Limb (tissue), 2 donors: ENCODE results near the gene LRCH3.
"Not testable (repeated sequence)": the region's sequence is repeated elsewhere in the genome, so short reads cannot be mapped to it uniquely, and the experiment has no call there.

Experiments used
- DNase-seq, 2 donors: peaks; one replicate each; pipeline ENCODE4 v3.0.0-alpha.2; 2016; ENCODE audit errors: extremely low spot score in 2 of 2

LRCH3 gene

DNA sequence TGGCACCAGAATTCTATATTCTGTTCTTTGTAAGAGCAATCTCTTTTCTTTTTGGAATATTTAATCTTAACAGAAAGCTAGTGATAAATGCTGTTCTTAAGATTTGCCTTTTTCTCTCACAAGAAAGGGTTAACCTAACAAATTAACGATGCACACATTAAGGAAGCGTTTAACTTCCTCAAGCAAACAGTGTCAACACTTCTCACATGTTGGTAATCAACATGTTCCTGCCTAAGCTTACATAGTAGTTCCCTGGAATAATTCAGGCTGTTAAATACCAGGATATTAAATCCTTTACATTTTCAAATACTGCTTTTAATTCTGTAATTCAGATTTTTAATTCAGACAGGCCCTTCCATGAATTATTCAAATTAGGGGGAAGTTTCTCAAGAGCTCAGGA, 91.5 kb downstream of the LRCH3 start:
- no peak for DNase-seq

GRCh38 chr3:197883541-197883940, 92.5 kb downstream of the LRCH3 start:
- no peak for DNase-seq

DNA sequence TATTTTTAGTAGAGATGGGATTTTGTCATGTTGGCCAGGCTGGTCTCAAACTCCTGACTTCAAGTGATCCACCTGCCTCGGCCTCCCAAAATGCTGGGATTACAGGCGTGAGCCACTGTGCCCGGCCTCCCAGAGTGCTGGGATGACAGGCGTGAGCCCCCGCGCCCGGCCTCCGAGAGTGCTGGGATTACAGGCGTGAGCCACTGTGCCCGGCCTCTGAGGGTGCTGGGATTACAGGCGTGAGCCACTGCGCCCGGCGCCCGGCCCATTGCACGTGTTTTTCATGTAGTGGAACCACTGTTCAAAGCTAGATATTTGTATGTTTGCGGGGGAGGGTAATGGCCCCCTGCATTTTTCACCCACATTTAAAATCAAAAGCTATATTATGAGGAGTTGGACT, 93.3 kb downstream of the LRCH3 start:
- not testable (repeated sequence) for DNase-seq

- not testable (repeated sequence) for DNase-seq
These were observed 95.0 kb downstream of the LRCH3 start for GRCh38 chr3:197886052-197886451.

DNA sequence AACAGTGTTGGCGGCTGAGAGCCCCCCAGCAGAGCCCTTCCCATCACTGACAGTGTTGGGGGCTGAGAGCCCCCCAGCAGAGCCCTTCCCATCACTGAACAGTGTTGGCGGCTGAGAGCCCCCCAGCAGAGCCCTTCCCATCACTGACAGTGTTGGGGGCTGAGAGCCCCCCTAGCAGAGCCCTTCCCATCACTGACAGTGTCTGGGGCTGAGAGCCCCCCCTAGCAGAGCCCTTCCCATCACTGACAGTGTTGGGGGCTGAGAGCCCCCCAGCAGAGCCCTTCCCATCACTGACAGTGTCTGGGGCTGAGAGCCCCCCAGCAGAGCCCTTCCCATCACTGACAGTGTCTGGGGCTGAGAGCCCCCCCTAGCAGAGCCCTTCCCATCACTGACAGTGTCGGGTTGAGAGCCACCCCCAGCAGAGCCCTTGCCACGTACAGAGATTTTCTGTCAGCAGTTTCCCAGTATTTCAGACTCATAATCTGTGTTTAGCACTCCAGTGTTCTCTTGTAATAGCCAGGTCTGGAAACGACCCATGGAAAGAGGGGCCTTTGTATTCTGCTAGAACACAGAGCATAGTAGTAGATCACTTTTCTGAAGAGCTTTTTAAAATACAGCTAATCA, 96.5 kb downstream of the LRCH3 start:
- DNase-seq: not testable (repeated sequence)

DNA sequence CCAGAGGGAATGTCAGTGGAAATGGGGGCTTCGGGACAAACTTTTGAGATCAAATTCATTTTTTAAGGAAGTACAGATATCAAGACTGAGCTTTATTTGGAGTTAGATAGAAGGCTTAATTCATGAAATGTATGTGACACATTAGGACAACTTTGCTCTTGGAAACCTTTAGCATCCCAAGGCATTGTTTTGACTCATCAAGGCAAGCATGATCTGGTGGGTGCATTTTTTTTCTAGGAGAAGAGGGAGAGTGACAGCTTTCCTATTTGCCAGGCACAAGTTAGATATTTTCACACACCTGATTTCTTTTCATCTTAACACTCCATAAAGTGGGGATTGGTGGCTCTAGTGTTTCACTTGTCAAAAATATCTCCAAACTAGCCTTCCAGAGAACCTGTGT, 97.5 kb downstream of the LRCH3 start:
- DNase-seq: no peak

DNA sequence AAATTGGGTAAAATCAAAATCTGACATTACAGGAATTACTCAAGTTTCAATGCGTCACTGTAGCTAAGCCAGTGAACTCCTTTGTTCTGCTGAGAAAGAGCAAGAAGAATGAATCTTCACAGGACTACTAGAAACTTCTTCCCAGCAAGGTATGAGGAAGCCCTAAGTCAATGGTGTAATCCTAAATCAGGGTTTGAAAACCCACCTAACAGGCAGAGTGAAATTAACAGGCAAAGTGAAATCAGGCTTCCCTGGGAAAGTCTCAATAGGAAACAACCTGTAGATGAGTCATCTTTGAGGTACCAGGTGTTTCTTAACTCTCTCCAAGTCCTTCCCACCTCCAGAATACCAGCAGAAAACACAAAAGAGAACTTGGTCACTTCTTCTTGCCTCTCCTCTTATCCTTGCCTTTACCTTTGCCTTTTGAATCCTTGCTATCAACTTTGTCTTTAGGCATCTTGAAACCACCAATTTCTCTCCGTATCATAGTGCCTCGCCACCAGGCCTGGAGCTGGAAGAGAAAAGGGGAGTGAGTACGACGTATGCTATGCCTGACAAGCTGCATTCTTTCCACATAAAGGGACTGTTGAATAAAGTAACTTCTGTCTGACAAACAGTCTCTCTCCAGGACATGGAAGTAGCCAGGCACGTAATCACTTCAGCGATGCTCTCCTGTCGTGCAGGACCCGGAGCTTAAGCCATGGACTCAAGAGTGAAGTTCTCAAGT, 98.3 kb downstream of the LRCH3 start:
- DNase-seq: no peak

- no peak for DNase-seq
These were observed 99.6 kb downstream of the LRCH3 start for GRCh38 chr3:197890693-197891092.

DNA sequence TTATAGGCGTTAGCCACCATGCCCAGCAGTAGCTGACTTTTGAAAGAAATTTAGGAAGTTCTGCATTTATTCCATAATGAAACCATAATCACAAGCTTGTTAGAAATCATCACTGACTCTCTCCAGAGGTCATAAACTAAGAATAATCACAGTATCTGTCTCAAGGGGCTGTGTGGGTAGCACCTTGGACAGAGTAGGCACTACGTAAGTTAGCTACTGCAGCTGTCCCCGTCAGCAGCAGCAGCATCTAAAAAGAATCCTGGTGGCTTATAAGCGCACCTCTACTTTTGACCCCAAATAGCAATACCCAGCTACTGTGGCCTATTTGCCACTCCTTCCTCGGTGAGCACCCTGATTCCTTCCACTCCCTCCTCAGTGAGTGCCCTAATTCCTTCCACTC, 101.1 kb downstream of the LRCH3 start:
- no peak for DNase-seq

DNA sequence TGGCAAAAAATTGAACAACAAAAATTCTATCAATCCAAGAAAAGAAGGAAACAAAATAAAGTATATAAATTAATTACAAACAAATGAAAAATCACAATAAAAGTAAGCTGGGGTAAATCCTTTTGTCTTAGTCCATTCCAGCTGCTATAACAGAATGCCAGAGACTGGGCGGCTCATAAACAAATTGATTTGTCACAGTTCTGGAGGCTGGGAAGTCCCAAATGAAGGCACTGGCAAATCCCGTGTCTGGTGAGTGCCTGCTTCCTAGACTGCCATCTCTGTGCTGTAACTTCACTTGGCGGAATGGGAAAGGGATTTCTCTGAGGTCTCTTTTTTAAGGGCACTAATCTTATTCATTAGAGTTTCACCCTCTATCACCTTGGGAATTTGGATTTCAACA, 105.4 kb downstream of the LRCH3 start:
- DNase-seq: no peak

DNA sequence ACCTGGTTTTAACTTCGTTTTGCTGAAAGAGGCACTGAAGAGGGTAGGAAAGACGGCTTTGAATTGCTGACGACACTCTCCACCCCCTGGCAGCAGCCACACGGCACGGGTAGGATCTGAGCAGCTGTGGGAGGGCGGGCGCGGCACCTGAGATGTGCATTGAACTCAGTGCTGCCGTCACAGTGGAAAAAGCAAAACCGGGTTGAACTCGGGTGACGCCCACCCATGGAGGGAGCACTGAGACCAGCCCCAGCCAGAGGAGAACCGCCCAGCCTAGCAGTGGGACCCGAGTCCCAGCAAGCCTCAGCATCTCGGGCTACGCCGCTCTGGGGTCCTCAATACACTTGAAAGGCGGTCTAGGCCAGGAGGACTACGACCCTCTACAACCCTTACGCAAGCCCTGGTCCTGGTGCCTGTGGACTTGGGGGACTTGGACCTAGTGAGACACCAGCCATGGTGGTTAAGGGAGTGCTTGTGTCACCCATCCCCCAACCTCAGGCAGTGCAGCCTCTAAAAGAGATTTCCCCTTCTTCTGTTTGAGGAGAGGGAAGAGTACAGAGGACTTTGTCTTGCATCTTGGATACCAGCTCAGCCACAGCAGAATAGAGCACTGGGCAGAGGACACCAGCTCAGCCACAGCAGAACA, 108.9 kb downstream of the LRCH3 start:
- no peak for DNase-seq

DNA sequence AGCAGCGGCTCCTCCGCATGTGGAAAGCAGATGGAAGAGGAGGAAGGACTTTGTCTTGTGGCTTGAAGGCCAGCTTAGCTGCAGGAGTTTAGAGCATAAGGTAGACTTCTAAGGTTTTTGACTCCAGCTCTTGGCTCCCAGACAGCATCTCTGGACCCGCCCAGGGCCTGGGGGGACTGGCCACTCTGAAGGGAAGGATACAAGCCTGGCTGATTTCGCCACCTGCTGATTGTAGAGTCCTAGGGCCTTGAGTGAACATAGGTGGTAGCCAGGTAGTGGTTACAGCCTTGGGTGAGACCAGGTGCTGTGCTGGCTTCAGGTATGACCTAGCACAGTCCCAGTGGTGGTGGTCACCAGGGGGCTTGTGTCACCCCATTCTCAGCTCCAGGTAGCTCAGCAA, 110.6 kb downstream of the LRCH3 start:
- DNase-seq: no peak

GRCh38 chr3:197906023-197906849, 115.2 kb downstream of the LRCH3 start:
- peak; percentile 69 to 86 for DNase-seq

DNA sequence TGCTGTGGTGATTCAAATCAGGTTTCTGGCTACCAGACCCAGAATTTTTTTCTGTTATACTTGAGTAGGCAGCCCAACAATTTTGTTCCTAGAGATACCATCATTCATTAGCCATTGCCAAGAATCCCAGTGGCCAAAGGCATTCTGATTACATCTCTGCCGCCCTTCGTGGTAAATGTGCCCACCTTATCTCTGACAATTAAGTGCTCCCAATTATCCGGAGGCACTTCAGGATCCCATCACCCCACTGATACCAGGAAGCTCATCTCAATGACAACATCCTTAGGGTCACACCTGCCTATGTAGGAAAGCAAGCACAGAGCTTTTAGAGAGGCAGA, 115.8 kb downstream of the LRCH3 start:
- no peak for DNase-seq

DNA sequence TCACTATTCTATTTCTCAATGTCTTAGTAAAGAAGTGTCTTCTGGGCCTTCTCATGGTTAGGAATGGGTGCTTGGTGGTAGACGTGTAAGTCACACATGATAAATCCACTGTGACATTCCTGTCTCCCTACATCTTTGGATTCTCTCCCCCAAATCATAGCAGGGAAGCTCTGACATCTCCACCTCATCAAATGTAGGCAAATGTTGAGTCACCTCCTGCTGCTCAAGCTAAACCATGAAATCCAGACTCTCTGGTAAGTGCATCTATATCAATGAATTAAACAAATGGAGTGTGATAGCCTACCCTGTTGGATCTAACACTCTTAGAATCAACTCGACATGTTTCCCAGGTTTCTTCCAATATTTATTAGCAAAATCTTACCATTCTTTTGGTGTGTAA, 116.1 kb downstream of the LRCH3 start:
- no peak for DNase-seq

DNA sequence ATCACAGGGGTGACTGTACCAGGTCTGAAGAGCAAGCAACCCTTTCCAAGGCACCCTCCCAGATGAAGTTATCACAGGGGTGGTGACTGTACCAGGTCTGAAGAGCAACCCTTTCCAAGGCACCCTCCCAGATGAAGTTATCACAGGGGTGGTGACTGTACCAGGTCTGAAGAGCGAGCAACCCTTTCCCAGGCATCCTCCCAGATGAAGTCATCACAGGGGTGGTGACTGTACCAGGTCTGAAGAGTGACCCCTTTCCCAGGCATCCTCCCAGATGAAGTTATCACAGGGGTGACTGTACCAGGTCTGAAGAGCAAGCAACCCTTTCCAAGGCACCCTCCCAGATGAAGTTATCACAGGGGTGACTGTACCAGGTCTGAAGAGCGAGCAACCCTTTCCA, 117.5 kb downstream of the LRCH3 start:
- DNase-seq: not testable (repeated sequence)

DNA sequence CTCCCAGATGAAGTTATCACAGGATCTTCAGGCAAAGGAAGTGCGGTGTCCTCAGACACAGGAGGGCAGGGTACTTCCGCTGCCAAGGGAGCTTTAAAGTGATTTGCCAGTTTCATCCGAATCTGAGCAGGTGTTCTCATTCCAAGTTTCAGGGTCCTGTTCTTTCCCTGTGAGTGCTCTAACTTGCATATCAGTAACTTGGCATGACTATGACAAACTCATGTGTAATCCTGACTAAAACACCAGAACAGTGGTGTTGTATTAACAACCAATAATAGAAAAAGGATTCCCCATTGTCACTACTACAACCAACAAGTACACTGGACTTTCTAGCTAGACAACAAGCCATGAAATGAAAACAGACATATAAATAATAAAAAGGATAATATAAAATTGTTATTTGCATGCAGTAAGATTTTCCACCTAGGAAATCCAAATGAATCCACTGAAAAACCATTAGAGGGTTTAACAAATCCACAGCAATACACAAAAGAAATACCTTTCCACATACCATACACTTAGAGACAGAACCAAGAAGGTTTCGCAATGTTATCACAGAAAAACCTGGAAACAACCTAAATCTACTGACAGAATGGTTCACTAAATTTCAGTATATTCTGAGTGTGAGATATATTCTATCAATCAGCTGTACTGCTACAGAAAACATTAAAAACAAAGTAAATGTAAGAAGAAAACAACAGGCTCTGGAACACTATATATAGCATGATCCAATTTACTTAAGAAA, 118.1 kb downstream of the LRCH3 start:
- DNase-seq: no peak

GRCh38 chr3:197912741-197913476, 121.9 kb downstream of the LRCH3 start:
- no peak for DNase-seq

DNA sequence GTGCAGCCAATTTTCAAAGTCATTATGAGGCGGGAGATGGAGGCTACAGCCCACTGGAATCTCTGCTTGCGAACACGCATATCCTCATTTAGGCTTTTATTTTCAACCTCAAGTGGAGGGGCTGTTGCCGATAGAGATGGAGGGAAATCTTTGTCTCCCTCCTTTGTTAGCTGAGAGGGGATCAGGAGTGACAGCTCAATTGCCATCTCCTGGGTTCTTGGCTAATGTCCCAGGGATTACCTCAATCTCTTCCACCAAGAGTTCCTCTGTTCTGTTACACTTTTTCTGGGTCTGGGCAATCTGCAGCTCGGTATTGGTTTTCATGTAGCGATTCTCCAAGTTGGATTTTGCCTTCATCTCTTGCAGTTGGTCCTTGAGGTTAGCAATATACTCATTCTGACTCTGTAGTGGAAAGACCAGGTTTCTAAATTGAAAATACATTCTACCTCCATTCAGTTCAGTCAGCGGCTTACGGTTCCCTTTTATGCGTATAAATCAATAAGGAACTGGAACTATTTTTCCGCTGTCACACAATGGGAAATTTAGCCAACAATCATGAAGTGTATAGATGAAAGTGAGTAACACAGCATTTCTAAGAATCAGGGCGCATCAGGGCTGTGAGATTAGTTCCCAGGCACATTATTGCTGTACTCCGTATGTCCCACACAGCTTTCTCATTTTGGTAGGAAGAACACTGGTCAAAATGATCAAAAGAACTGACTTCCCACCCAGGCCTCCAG, 122.8 kb downstream of the LRCH3 start:
- DNase-seq: no peak
